Fibroblast of pulmonary artery (primary cell): Measurements from ENCODE around the gene TRAPPC4.

Source experiments
- DNase-seq: peaks from one replicate; pipeline ENCODE4 v3.0.0-alpha.2; 2010; ENCODE audit warnings: low read depth
- H3K4me3 ChIP-seq: replicated peaks from 2 replicates; pipeline ENCODE4 v1.5.1; 2011; ENCODE audit warnings: low read depth, mild to moderate bottlenecking, control low read depth, low read length, moderate library complexity
- TF ChIP-seq, protein P1 (sequence below): IDR thresholded peaks from 2 replicates; pipeline ENCODE4 v1.5.1; 2011; ENCODE audit warnings: mild to moderate bottlenecking, control low read depth, low read length, inconsistent platforms; ENCODE audit errors: missing control alignments

TRAPPC4 gene

GRCh38 chr11:119067371-119068222, 49.0 kb downstream of the TRAPPC4 start, which contains the start of gene VPS11:
VPS11 (plus strand) TSS chr11:119067818; CDS start chr11:119067824, 6 bp downstream.
- H3K4me3 ChIP-seq = peak within 1 kb of the TSS; percentile 100
- DNase-seq = peak; percentile 97
- TF ChIP-seq, protein P1, sequence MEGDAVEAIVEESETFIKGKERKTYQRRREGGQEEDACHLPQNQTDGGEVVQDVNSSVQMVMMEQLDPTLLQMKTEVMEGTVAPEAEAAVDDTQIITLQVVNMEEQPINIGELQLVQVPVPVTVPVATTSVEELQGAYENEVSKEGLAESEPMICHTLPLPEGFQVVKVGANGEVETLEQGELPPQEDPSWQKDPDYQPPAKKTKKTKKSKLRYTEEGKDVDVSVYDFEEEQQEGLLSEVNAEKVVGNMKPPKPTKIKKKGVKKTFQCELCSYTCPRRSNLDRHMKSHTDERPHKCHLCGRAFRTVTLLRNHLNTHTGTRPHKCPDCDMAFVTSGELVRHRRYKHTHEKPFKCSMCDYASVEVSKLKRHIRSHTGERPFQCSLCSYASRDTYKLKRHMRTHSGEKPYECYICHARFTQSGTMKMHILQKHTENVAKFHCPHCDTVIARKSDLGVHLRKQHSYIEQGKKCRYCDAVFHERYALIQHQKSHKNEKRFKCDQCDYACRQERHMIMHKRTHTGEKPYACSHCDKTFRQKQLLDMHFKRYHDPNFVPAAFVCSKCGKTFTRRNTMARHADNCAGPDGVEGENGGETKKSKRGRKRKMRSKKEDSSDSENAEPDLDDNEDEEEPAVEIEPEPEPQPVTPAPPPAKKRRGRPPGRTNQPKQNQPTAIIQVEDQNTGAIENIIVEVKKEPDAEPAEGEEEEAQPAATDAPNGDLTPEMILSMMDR = no peak
